T47D (cell line): ENCODE results near the gene ZFP92.

Experiments
- DNase-seq, 2 experiments: peaks; one replicate each; pipeline versions ENCODE4 v3.0.0 to v3.0.0-alpha.2; 2011 to 2012; ENCODE audit warnings: low read depth in 1 of 2, low spot score in 1 of 2
- JUND ChIP-seq: IDR thresholded peaks from 2 replicates; pipeline ENCODE4 v1.6.1; 2012; ENCODE audit warnings: low read depth
- in situ Hi-C: cut with HindIII; loops from 2 replicates; pipeline ENCODE4 v1.10.0; 2016; ENCODE audit warnings: low sequenced_read_pairs, low pct_unique_long_range_greater_than_20kb

The ZFP92 gene

GRCh38 chrX:153440556-153441135, 29.4 kb downstream of the ZFP92 start:
- no peak for TF ChIP-seq JUND
- no peak for DNase-seq
- in situ Hi-C loops = no loop called here

DNA sequence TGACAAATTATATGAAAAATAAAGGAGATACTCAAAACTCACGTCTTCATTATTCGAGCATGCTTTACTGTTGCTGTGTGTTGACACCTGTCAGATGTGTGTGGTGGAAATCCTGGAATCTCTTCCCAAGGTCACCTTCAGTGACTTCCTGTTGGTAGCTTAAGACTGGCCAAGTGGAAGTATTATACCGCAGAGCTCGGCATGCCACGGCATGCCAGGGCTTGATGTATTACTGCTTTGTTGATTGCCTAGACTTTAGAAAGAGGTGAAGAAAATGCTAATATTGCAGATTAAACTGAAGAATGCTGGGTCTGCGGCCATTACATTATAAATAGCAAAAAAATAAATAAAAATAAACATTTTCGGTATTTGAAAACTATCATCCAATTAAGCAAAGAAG, 30.0 kb downstream of the ZFP92 start:
- no peak for DNase-seq
- no peak for TF ChIP-seq JUND
- in situ Hi-C loops = no loop called here

GRCh38 chrX:153441981-153442380, 30.7 kb downstream of the ZFP92 start:
- no peak for DNase-seq
- no peak for TF ChIP-seq JUND
- in situ Hi-C loops = no loop called here

- in situ Hi-C loops = no loop called here
- no peak for DNase-seq
- no peak for TF ChIP-seq JUND
Measured at GRCh38 chrX:153442463-153442862, 31.2 kb downstream of the ZFP92 start.

DNA sequence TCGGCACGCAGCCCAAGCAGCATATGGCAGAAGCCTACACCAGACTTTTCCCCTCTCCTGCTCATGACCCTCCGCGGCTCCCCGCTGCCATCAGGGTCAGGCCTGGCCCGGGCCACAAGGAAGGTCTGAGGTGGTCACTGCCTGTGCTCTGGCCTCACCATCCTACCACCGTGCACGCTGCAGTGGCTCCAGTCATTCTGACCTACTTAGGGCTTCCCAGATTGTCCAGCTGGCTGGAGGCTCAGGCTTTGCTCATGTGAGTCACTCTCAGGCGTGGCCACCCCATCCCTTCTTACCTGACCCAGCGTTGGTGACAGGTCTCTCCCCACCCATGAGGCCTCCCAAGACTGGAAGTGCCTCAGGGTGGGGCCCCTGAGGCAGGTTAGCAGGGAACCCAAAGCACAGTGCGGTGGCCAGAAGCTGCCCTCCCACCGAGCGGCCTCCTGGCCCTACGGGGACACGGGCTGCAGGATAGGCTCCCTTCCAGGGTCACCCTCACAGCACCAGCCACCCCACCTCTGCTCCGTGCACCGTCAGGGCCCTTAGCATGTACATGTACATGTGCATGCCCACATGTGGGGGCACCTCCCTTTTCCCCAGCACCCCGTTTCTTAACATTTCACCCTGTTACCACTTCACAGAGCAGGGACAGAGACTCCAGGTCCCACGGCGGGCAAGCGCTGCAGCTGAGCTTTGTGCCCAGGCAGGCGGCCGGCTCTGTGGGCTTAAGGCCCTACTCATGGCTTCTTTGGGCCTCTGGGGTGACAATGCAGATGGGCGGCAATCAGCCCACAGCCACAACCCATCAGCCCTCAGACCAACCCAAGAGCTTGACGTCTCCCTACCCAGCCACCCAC, 32.4 kb downstream of the ZFP92 start:
- in situ Hi-C loops = no loop called here
- TF ChIP-seq JUND = no peak
- DNase-seq = no peak

- no peak for TF ChIP-seq JUND
- DNase-seq = no peak
- in situ Hi-C loops = no loop called here
Measured at GRCh38 chrX:153444333-153445011, 33.2 kb downstream of the ZFP92 start.

- no peak for DNase-seq
- in situ Hi-C loops = no loop called here
- TF ChIP-seq JUND = no peak
Measured at GRCh38 chrX:153445106-153445855, 34.0 kb downstream of the ZFP92 start.

DNA sequence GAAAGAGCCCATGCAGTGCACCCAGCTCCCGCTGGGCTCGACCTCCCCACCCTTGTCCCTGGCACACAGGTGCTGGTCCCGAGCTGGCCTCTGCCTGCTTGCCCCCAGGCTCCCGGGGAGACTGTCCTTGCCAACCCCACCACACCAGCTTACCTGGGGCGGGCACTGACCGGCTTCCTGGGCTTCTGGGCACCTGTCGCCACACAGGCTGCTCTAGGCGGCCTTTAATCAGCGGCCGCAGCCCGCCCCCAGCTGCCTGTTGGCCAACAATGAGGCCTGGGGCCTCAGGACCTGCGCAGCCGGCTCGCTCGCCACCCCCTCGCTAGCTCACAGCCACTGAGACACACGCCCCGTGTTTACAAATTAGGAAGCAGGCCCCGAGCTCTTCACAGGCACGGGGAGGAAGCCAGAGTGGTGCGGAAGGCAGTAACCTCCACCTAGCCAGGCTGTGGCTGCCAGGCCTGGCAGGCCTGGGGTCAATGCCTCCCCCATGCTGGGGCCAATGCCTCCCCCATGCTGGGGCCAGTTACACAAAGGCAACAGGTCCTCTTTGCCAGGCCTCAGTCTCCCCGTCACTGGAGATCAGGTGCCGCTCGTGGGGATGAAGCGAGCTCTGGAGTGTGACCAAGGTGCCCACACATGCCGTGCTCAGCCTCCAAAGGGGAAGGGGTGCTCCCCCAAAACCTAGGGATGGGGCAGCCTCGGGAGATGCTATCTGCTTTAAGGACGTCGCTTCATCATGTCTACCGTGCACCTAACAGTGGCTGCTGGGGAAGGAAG, 34.8 kb downstream of the ZFP92 start, which contains the start of gene TREX2:
TSS of gene TREX2 (minus strand) at position 201 of the 780 bp plus-strand sequence. CDS start 626 bp downstream, outside the sequence.
- no peak for DNase-seq
- no peak for TF ChIP-seq JUND
- in situ Hi-C loops = no loop called here

- DNase-seq = no peak
- in situ Hi-C loops = no loop called here
- no peak for TF ChIP-seq JUND
Measured at GRCh38 chrX:153446636-153446936, 35.3 kb downstream of the ZFP92 start.

GRCh38 chrX:153446950-153447580, 35.8 kb downstream of the ZFP92 start:
- in situ Hi-C loops = no loop called here
- no peak for TF ChIP-seq JUND
- DNase-seq = no peak

- in situ Hi-C loops = no loop called here
- no peak for TF ChIP-seq JUND
- no peak for DNase-seq
Measured at GRCh38 chrX:153447581-153447960, 36.3 kb downstream of the ZFP92 start.
